Panc1 (cell line): Measurements from ENCODE around the gene D2HGDH.

Experiments
- POLR2AphosphoS5 ChIP-seq: IDR thresholded peaks from 2 replicates; pipeline ENCODE4 v1.6.1; 2012; ENCODE audit warnings: mild to moderate bottlenecking, low read depth, low read length, moderate library complexity
- TF ChIP-seq, protein P1 (sequence below): fragments of 450-650 bp; IDR thresholded peaks from 2 replicates; pipeline ENCODE4 v1.5.1; 2017; ENCODE audit warnings: mild to moderate bottlenecking

DNA sequence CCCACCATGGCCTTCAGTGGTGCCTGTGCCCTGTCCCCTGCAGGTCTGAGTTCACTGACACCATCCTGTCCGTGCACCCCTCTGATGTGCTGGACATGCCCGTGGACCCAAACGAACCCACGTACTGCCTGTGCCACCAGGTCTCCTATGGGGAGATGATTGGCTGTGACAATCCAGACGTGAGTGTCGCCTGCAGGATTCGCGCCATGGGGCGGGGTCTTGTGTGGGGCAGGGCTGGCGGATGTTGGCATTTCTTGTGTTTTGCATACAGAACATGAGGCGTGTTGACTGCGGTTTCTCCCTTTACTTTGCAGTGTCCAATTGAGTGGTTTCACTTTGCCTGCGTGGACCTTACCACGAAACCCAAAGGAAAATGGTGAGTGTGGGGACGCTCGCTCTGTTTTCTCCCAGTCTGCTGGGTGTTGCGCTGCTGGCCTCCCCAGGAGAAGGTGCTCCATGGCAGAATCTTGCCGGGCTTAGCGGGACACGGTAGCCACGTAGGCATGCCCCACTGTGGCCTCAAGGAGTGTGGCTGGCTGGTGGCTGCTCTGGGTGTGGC, 11.5 kb upstream of the D2HGDH start:
- TF ChIP-seq, protein P1, sequence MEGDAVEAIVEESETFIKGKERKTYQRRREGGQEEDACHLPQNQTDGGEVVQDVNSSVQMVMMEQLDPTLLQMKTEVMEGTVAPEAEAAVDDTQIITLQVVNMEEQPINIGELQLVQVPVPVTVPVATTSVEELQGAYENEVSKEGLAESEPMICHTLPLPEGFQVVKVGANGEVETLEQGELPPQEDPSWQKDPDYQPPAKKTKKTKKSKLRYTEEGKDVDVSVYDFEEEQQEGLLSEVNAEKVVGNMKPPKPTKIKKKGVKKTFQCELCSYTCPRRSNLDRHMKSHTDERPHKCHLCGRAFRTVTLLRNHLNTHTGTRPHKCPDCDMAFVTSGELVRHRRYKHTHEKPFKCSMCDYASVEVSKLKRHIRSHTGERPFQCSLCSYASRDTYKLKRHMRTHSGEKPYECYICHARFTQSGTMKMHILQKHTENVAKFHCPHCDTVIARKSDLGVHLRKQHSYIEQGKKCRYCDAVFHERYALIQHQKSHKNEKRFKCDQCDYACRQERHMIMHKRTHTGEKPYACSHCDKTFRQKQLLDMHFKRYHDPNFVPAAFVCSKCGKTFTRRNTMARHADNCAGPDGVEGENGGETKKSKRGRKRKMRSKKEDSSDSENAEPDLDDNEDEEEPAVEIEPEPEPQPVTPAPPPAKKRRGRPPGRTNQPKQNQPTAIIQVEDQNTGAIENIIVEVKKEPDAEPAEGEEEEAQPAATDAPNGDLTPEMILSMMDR, result no peak
- TF ChIP-seq POLR2AphosphoS5, result no peak
